Neural progenitor cell (in vitro differentiated cells): ENCODE measurements around the gene NEU3. TPM values are rescaled to one million over a fixed set of nuclear protein-coding genes. Genes with fewer than 3 reads are reported as not detected.

Source experiments
- DNase-seq: peaks from one replicate; pipeline ENCODE4 v3.0.0-alpha.2; 2016; ENCODE audit warnings: low spot score
- H2AFZ ChIP-seq: fragments of 200-600 bp; sonication (generic); replicated peaks from 2 replicates; pipeline ENCODE4 v1.6.1; 2016; ENCODE audit warnings: antibody characterized with exemption
- H3F3A ChIP-seq: fragments of 200-600 bp; sonication (generic); 2 replicates; pipeline ENCODE4 v1.6.1; 2016; ENCODE audit warnings: antibody characterized with exemption, low read depth
- H3K27ac ChIP-seq: fragments of 200-600 bp; sonication (generic); 2 replicates; pipeline ENCODE4 v1.5.1; 2016; ENCODE audit warnings: mild to moderate bottlenecking
- H3K27me3 ChIP-seq: fragments of 200-600 bp; sonication (generic); 2 replicates; pipeline ENCODE4 v1.6.1; 2016; ENCODE audit warnings: mild to moderate bottlenecking, moderate library complexity
- H3K36me3 ChIP-seq: fragments of 200-600 bp; sonication (generic); 2 replicates; pipeline ENCODE4 v1.5.1; 2016
- H3K4me1 ChIP-seq: fragments of 200-600 bp; sonication (generic); 2 replicates; pipeline ENCODE4 v1.6.1; 2016; ENCODE audit warnings: mixed run types
- H3K4me2 ChIP-seq: fragments of 200-600 bp; sonication (generic); 2 replicates; pipeline ENCODE4 v1.6.1; 2016
- H3K4me3 ChIP-seq: fragments of 200-600 bp; sonication (generic); 2 replicates; pipeline ENCODE4 v1.5.1; 2016
- H3K79me2 ChIP-seq: fragments of 200-600 bp; sonication (generic); 2 replicates; pipeline ENCODE4 v1.6.1; 2016; ENCODE audit warnings: low read depth
- H3K9ac ChIP-seq: fragments of 200-600 bp; sonication (generic); 2 replicates; pipeline ENCODE4 v1.6.1; 2016
- H3K9me3 ChIP-seq: fragments of 200-600 bp; sonication (generic); 2 replicates; pipeline ENCODE4 v1.5.1; 2016; ENCODE audit warnings: low read depth
- H4K20me1 ChIP-seq: fragments of 200-600 bp; sonication (generic); 2 replicates; pipeline ENCODE4 v1.6.1; 2016; ENCODE audit warnings: low read depth
- H3K27ac Mint-ChIP-seq: 3 replicates; pipeline ENCODE4 v1.8.0; 2021; ENCODE audit warnings: mixed read lengths
- H3K27me3 Mint-ChIP-seq: 2 replicates; pipeline ENCODE4 v1.8.0; 2022; ENCODE audit warnings: low read depth, mild to moderate bottlenecking, inconsistent platforms, moderate library complexity, mixed read lengths; ENCODE audit not compliant: insufficient read depth
- H3K36me3 Mint-ChIP-seq: 3 replicates; pipeline ENCODE4 v1.8.0; 2021; ENCODE audit warnings: mixed read lengths
- H3K4me1 Mint-ChIP-seq: 3 replicates; pipeline ENCODE4 v1.8.0; 2021; ENCODE audit warnings: mixed read lengths
- H3K4me3 Mint-ChIP-seq: 3 replicates; pipeline ENCODE4 v1.8.0; 2021; ENCODE audit warnings: mild to moderate bottlenecking, moderate library complexity, mixed read lengths
- H3K9me3 Mint-ChIP-seq: 3 replicates; pipeline ENCODE4 v1.8.0; 2020; ENCODE audit warnings: mixed read lengths
- EZH2 ChIP-seq: fragments of 200-600 bp; sonication (generic); IDR thresholded peaks from 2 replicates; pipeline ENCODE4 v1.6.1; 2017; ENCODE audit warnings: antibody characterized with exemption, mild to moderate bottlenecking, moderate library complexity
- EZH2phosphoT487 ChIP-seq: fragments of 200-600 bp; sonication (generic); IDR thresholded peaks from 2 replicates; pipeline ENCODE4 v1.6.1; 2017; ENCODE audit warnings: antibody characterized with exemption
- total RNA-seq: library from RNA; depleted of rRNA; stranded (reverse); fragments of >200 nt; gene quantifications from 2 replicates; pipeline ENCODE4 v1.2.3, GENCODE V29; 2015; ENCODE audit warnings: low replicate concordance
- TF ChIP-seq, protein P1 (sequence below): fragments of 200-600 bp; sonication (generic); IDR thresholded peaks from 2 replicates; pipeline ENCODE4 v1.5.1; 2017; ENCODE audit warnings: antibody characterized with exemption, mild to moderate bottlenecking

The NEU3 gene
- total RNA-seq, 1 donor from 2014 or later, result 12.4 TPM

GRCh38 chr11:75029836-75030631, 41.3 kb downstream of the NEU3 start:
- no peaks in the 10 kb centered on the region for H3K4me1 Mint-ChIP-seq
- no peak overlapping the region for H3K27ac Mint-ChIP-seq
- no peaks in the 10 kb centered on the region for H3K79me2 ChIP-seq
- H4K20me1 ChIP-seq, result no peaks in the 10 kb centered on the region
- TF ChIP-seq, protein P1, sequence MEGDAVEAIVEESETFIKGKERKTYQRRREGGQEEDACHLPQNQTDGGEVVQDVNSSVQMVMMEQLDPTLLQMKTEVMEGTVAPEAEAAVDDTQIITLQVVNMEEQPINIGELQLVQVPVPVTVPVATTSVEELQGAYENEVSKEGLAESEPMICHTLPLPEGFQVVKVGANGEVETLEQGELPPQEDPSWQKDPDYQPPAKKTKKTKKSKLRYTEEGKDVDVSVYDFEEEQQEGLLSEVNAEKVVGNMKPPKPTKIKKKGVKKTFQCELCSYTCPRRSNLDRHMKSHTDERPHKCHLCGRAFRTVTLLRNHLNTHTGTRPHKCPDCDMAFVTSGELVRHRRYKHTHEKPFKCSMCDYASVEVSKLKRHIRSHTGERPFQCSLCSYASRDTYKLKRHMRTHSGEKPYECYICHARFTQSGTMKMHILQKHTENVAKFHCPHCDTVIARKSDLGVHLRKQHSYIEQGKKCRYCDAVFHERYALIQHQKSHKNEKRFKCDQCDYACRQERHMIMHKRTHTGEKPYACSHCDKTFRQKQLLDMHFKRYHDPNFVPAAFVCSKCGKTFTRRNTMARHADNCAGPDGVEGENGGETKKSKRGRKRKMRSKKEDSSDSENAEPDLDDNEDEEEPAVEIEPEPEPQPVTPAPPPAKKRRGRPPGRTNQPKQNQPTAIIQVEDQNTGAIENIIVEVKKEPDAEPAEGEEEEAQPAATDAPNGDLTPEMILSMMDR, result no peak
- no peak for TF ChIP-seq EZH2phosphoT487
- no peak for TF ChIP-seq EZH2
- H3K27ac ChIP-seq, result no peak overlapping the region
- H3K9me3 Mint-ChIP-seq, result no peaks in the 10 kb centered on the region
- H3K36me3 Mint-ChIP-seq, result no peaks in the 10 kb centered on the region
- no peaks in the 10 kb centered on the region for H3K4me1 ChIP-seq
- H3K4me3 ChIP-seq, result no peak overlapping the region
- H3K9ac ChIP-seq, result no peak overlapping the region
- no peak for DNase-seq
- peaks cover 11% of the 10 kb centered on the region for H3K27me3 Mint-ChIP-seq
- H3K27me3 ChIP-seq, result no peaks in the 10 kb centered on the region
- H3K9me3 ChIP-seq, result no peaks in the 10 kb centered on the region
- no peaks in the 10 kb centered on the region for H3F3A ChIP-seq
- no peak overlapping the region for H3K4me3 Mint-ChIP-seq
- H2AFZ ChIP-seq, result no peak overlapping the region
- H3K36me3 ChIP-seq, result no peaks in the 10 kb centered on the region
- no peak overlapping the region for H3K4me2 ChIP-seq

GRCh38 chr11:75031224-75031753, 42.6 kb downstream of the NEU3 start:
- no peak overlapping the region for H3K4me3 ChIP-seq
- no peak overlapping the region for H3K27ac ChIP-seq
- no peaks in the 10 kb centered on the region for H3K36me3 Mint-ChIP-seq
- no peaks in the 10 kb centered on the region for H3K9me3 ChIP-seq
- H4K20me1 ChIP-seq, result no peaks in the 10 kb centered on the region
- peaks cover 7% of the 10 kb centered on the region for H3K4me1 Mint-ChIP-seq
- H3K27me3 ChIP-seq, result no peaks in the 10 kb centered on the region
- H3K27ac Mint-ChIP-seq, result no peak overlapping the region
- H2AFZ ChIP-seq, result no peak overlapping the region
- no peaks in the 10 kb centered on the region for H3K36me3 ChIP-seq
- no peaks in the 10 kb centered on the region for H3K9me3 Mint-ChIP-seq
- no peak for TF ChIP-seq EZH2
- TF ChIP-seq, protein P1, result no peak
- TF ChIP-seq EZH2phosphoT487, result no peak
- DNase-seq, result no peak
- H3K4me2 ChIP-seq, result no peak overlapping the region
- no peak overlapping the region for H3K9ac ChIP-seq
- H3F3A ChIP-seq, result no peaks in the 10 kb centered on the region
- H3K27me3 Mint-ChIP-seq, result peaks cover 11% of the 10 kb centered on the region
- no peaks in the 10 kb centered on the region for H3K4me1 ChIP-seq
- H3K4me3 Mint-ChIP-seq, result no peak overlapping the region
- H3K79me2 ChIP-seq, result no peaks in the 10 kb centered on the region

- Histone ChIP-seq H3K4me1 (no peaks in the 10 kb centered on the region), H2AFZ (no peak overlapping the region)
These were observed 43.2 kb downstream of the NEU3 start for GRCh38 chr11:75031771-75032549.

More at GRCh38 chr11:75031771-75032549, 43.2 kb downstream of the NEU3 start:
- H3K36me3 ChIP-seq, result no peaks in the 10 kb centered on the region
- H3K4me3 ChIP-seq, result no peak overlapping the region
- H3K27me3 ChIP-seq, result no peaks in the 10 kb centered on the region
- no peaks in the 10 kb centered on the region for H3K79me2 ChIP-seq
- H3K9ac ChIP-seq, result no peak overlapping the region
- H3K36me3 Mint-ChIP-seq, result no peaks in the 10 kb centered on the region
- H3K4me2 ChIP-seq, result no peak overlapping the region
- H3K27me3 Mint-ChIP-seq, result peaks cover 11% of the 10 kb centered on the region
- H3K9me3 Mint-ChIP-seq, result no peaks in the 10 kb centered on the region
- no peak overlapping the region for H3K27ac Mint-ChIP-seq
- TF ChIP-seq, protein P1, result peak; percentile 75
- TF ChIP-seq EZH2phosphoT487 (no peak), EZH2 (no peak)
- H3K9me3 ChIP-seq, result no peaks in the 10 kb centered on the region
- H3K4me3 Mint-ChIP-seq, result no peak overlapping the region
- DNase-seq, result peak; percentile 81
- H3K27ac ChIP-seq, result no peak overlapping the region
- no peaks in the 10 kb centered on the region for H3F3A ChIP-seq
- H4K20me1 ChIP-seq, result no peaks in the 10 kb centered on the region
- H3K4me1 Mint-ChIP-seq, result peaks cover 8% of the 10 kb centered on the region
